GM10248 (cell line): ENCODE data around the gene SLC9A8.
"Not testable (repeated sequence)": the region's sequence is repeated elsewhere in the genome, so short reads cannot be mapped to it uniquely, and the experiment has no call there.

ENCODE experiments used
- CTCF ChIA-PET: fragments of 300-600 bp; sonication (Branson Sonifier 250); formaldehyde crosslinking; extraction: SDS; loops from one replicate; lab custom pipeline; 2021; ENCODE audit warnings: antibody characterized with exemption; lab: Yijun Ruan, JAX
- POLR2A ChIA-PET: fragments of 350-650 bp; sonication (Branson Sonifier 250); formaldehyde crosslinking; extraction: SDS; loops from one replicate; lab custom pipeline; 2020; ENCODE audit warnings: antibody characterized with exemption; lab: Yijun Ruan, JAX
- DNase-seq: peaks from one replicate; pipeline ENCODE4 v3.0.0; 2012; ENCODE audit errors: extremely low spot score
- CTCF ChIP-seq: IDR thresholded peaks from 2 replicates; pipeline ENCODE4 v1.5.1; 2012; ENCODE audit warnings: mild to moderate bottlenecking, low read depth; ENCODE audit errors: extremely low read depth, missing control alignments, control extremely low read depth

SLC9A8 gene

GRCh38 chr20:49859807-49860206 is 47.2 kb downstream of the SLC9A8 start:
- no peak for TF ChIP-seq CTCF
- ChIA-PET POLR2A (no interaction called here), CTCF (interaction anchor here (0.7 to 4.2 kb wide), 6 partner anchors 8 to 250 kb away, joined by 3 to 24 read pairs (median 4); no protein-coding TSS in a partner anchor)
- no peak for DNase-seq

GRCh38 chr20:49861232-49861631 is 48.6 kb downstream of the SLC9A8 start:
- POLR2A ChIA-PET, DNase-seq: not testable (repeated sequence)
- CTCF ChIA-PET: interaction anchor here (4.0 to 4.2 kb wide), 2 partner anchors 16 to 27 kb away, joined by 17 to 24 read pairs; no protein-coding TSS in a partner anchor

- DNase-seq: no peak
- CTCF ChIA-PET: interaction anchor here (4.0 kb wide), 1 partner anchor 26 kb away, joined by 17 read pairs; no protein-coding TSS in a partner anchor
- no peak for TF ChIP-seq CTCF
- POLR2A ChIA-PET: no interaction called here
Observed at GRCh38 chr20:49862607-49863200, 50.1 kb downstream of the SLC9A8 start.

- POLR2A ChIA-PET: no interaction called here
- CTCF ChIA-PET: interaction anchor here (0.9 kb wide), 1 partner anchor 10 kb away, joined by 4 read pairs; no protein-coding TSS in a partner anchor
- no peak for DNase-seq
- no peak for TF ChIP-seq CTCF
Observed at GRCh38 chr20:49863666-49864065, 51.0 kb downstream of the SLC9A8 start.

- CTCF ChIA-PET: interaction anchor here (1.9 kb wide), 1 partner anchor 23 kb away, joined by 5 read pairs; no protein-coding TSS in a partner anchor
- DNase-seq: no peak
- POLR2A ChIA-PET: no interaction called here
- TF ChIP-seq CTCF: no peak
Observed at GRCh38 chr20:49865559-49865958, 52.9 kb downstream of the SLC9A8 start.

- CTCF ChIA-PET: interaction anchor here (1.9 kb wide), 1 partner anchor 23 kb away, joined by 5 read pairs; no protein-coding TSS in a partner anchor
- no peak for DNase-seq
- POLR2A ChIA-PET: no interaction called here
- no peak for TF ChIP-seq CTCF
Observed at GRCh38 chr20:49866051-49866450, 53.4 kb downstream of the SLC9A8 start.
